ENCODE measurements around the gene SV2C.
"Not testable (repeated sequence)": the region's sequence is repeated elsewhere in the genome, so short reads cannot be mapped to it uniquely, and the experiment has no call there.

Gene SV2C

GRCh38 chr5:76216748-76217147 lies 133.6 kb downstream of the SV2C start:
- Mint-ChIP-seq H3K27ac (no peak overlapping the region), H3K4me1 (no peaks in the 10 kb centered on the region), H3K4me3 (no peak overlapping the region), H3K36me3 (no peaks in the 10 kb centered on the region), H3K9me3 (peaks cover 2% of the 10 kb centered on the region), H3K27me3 (peaks cover 9% of the 10 kb centered on the region)
- DNase-seq (ENCODE audit: low spot score in 2 of 2) = no peak
- ATAC-seq (ENCODE audit: low read depth) = no peak

- no peaks in the 10 kb centered on the region for H3K36me3 Mint-ChIP-seq
- no peaks in the 10 kb centered on the region for H3K4me1 Mint-ChIP-seq
- no peak for ATAC-seq (ENCODE audit: low read depth)
These were observed 136.5 kb downstream of the SV2C start for GRCh38 chr5:76219636-76220035.

GRCh38 chr5:76221311-76221710 lies 138.1 kb downstream of the SV2C start:
- Mint-ChIP-seq H3K36me3 (no peaks in the 10 kb centered on the region), H3K9me3 (no peaks in the 10 kb centered on the region), H3K27me3 (peaks cover 2% of the 10 kb centered on the region), H3K4me3 (no peak overlapping the region), H3K27ac (no peak overlapping the region), H3K4me1 (no peaks in the 10 kb centered on the region)
- DNase-seq (ENCODE audit: low spot score in 2 of 2) (no peak), ATAC-seq (ENCODE audit: low read depth) (no peak)

More at GRCh38 chr5:76219636-76220035, 136.5 kb downstream of the SV2C start:
- Mint-ChIP-seq H3K9me3 (peaks cover 2% of the 10 kb centered on the region), H3K4me3 (no peak overlapping the region), H3K27me3 (peaks cover 6% of the 10 kb centered on the region), H3K27ac (no peak overlapping the region)
- DNase-seq (ENCODE audit: low spot score in 2 of 2) = no peak

- peaks cover 2% of the 10 kb centered on the region for H3K27me3 Mint-ChIP-seq
- no peaks in the 10 kb centered on the region for H3K4me1 Mint-ChIP-seq
- H3K27ac Mint-ChIP-seq = no peak overlapping the region
- DNase-seq (ENCODE audit: low spot score in 2 of 2) (no peak), ATAC-seq (ENCODE audit: low read depth) (no peak)
- H3K9me3 Mint-ChIP-seq = no peaks in the 10 kb centered on the region
- H3K36me3 Mint-ChIP-seq = no peaks in the 10 kb centered on the region
- H3K4me3 Mint-ChIP-seq = no peak overlapping the region
These were observed 139.1 kb downstream of the SV2C start for GRCh38 chr5:76222318-76222717.

GRCh38 chr5:76223696-76224095 lies 140.5 kb downstream of the SV2C start:
- H3K4me1 Mint-ChIP-seq = no peaks in the 10 kb centered on the region
- peaks cover 2% of the 10 kb centered on the region for H3K27me3 Mint-ChIP-seq
- H3K36me3 Mint-ChIP-seq = no peaks in the 10 kb centered on the region
- H3K27ac Mint-ChIP-seq = no peak overlapping the region
- no peak for DNase-seq (ENCODE audit: low spot score in 2 of 2)
- no peaks in the 10 kb centered on the region for H3K9me3 Mint-ChIP-seq
- no peak for ATAC-seq (ENCODE audit: low read depth)
- H3K4me3 Mint-ChIP-seq = no peak overlapping the region

GRCh38 chr5:76224898-76225297 lies 141.7 kb downstream of the SV2C start:
- Mint-ChIP-seq H3K9me3 (no peaks in the 10 kb centered on the region), H3K4me3 (no peak overlapping the region), H3K36me3 (no peaks in the 10 kb centered on the region), H3K4me1 (no peaks in the 10 kb centered on the region), H3K27ac (no peak overlapping the region), H3K27me3 (no peaks in the 10 kb centered on the region)
- DNase-seq (ENCODE audit: low spot score in 2 of 2) (no peak), ATAC-seq (ENCODE audit: low read depth) (no peak)

GRCh38 chr5:76225336-76225735 lies 142.2 kb downstream of the SV2C start:
- no peaks in the 10 kb centered on the region for H3K4me1 Mint-ChIP-seq

GRCh38 chr5:76229900-76230299 lies 146.7 kb downstream of the SV2C start:
- Mint-ChIP-seq H3K4me3 (no peak overlapping the region), H3K27ac (no peak overlapping the region), H3K9me3 (no peaks in the 10 kb centered on the region), H3K27me3 (peaks cover 1% of the 10 kb centered on the region), H3K4me1 (no peaks in the 10 kb centered on the region), H3K36me3 (no peaks in the 10 kb centered on the region)
- DNase-seq (ENCODE audit: low spot score in 2 of 2) = no peak
- ATAC-seq (ENCODE audit: low read depth) = no peak

More at GRCh38 chr5:76225336-76225735, 142.2 kb downstream of the SV2C start:
- DNase-seq (ENCODE audit: low spot score in 2 of 2) (no peak), ATAC-seq (ENCODE audit: low read depth) (no peak)
- H3K27ac Mint-ChIP-seq = no peak overlapping the region
- H3K9me3 Mint-ChIP-seq = no peaks in the 10 kb centered on the region
- H3K27me3 Mint-ChIP-seq = no peaks in the 10 kb centered on the region
- H3K4me3 Mint-ChIP-seq = no peak overlapping the region
- H3K36me3 Mint-ChIP-seq = no peaks in the 10 kb centered on the region

- H3K9me3 Mint-ChIP-seq = no peaks in the 10 kb centered on the region
- H3K4me1 Mint-ChIP-seq = no peaks in the 10 kb centered on the region
- H3K36me3 Mint-ChIP-seq = no peaks in the 10 kb centered on the region
- DNase-seq (ENCODE audit: low spot score in 2 of 2) (no peak), ATAC-seq (ENCODE audit: low read depth) (no peak)
- no peak overlapping the region for H3K4me3 Mint-ChIP-seq
- no peak overlapping the region for H3K27ac Mint-ChIP-seq
- H3K27me3 Mint-ChIP-seq = peaks cover 1% of the 10 kb centered on the region
These were observed 147.6 kb downstream of the SV2C start for GRCh38 chr5:76230711-76231285.

- H3K9me3 Mint-ChIP-seq = peaks cover 9% of the 10 kb centered on the region
- no peak overlapping the region for H3K4me3 Mint-ChIP-seq
- H3K4me1 Mint-ChIP-seq = no peaks in the 10 kb centered on the region
- no peak for DNase-seq (ENCODE audit: low spot score in 2 of 2)
- H3K36me3 Mint-ChIP-seq = no peaks in the 10 kb centered on the region
- no peak overlapping the region for H3K27ac Mint-ChIP-seq
- no peak for ATAC-seq (ENCODE audit: low read depth)
- H3K27me3 Mint-ChIP-seq = peaks cover 5% of the 10 kb centered on the region
These were observed 151.5 kb downstream of the SV2C start for GRCh38 chr5:76234665-76235064.

GRCh38 chr5:76236684-76237083 lies 153.5 kb downstream of the SV2C start:
- peaks cover 9% of the 10 kb centered on the region for H3K9me3 Mint-ChIP-seq
- no peaks in the 10 kb centered on the region for H3K36me3 Mint-ChIP-seq
- no peak overlapping the region for H3K27ac Mint-ChIP-seq
- H3K4me1 Mint-ChIP-seq = no peaks in the 10 kb centered on the region
- no peak for DNase-seq (ENCODE audit: low spot score in 2 of 2)
- ATAC-seq (ENCODE audit: low read depth) = no peak
- no peak overlapping the region for H3K4me3 Mint-ChIP-seq
- peaks cover 10% of the 10 kb centered on the region for H3K27me3 Mint-ChIP-seq

- no peaks in the 10 kb centered on the region for H3K36me3 Mint-ChIP-seq
- no peak overlapping the region for H3K27ac Mint-ChIP-seq
- ATAC-seq (ENCODE audit: low read depth) (no peak), DNase-seq (ENCODE audit: low spot score in 2 of 2) (no peak)
- H3K4me3 Mint-ChIP-seq = no peak overlapping the region
- H3K4me1 Mint-ChIP-seq = no peaks in the 10 kb centered on the region
- peaks cover 9% of the 10 kb centered on the region for H3K9me3 Mint-ChIP-seq
- H3K27me3 Mint-ChIP-seq = peaks cover 10% of the 10 kb centered on the region
These were observed 157.2 kb downstream of the SV2C start for GRCh38 chr5:76240336-76240735.

GRCh38 chr5:76242155-76242554 lies 159.0 kb downstream of the SV2C start:
- H3K36me3 Mint-ChIP-seq; H3K4me1 Mint-ChIP-seq; H3K27ac Mint-ChIP-seq; DNase-seq (ENCODE audit: low spot score in 2 of 2); H3K9me3 Mint-ChIP-seq; H3K4me3 Mint-ChIP-seq; ATAC-seq (ENCODE audit: low read depth): not testable (repeated sequence)
- H3K27me3 Mint-ChIP-seq = peaks cover 10% of the 10 kb centered on the region

- Mint-ChIP-seq H3K4me1 (no peaks in the 10 kb centered on the region), H3K9me3 (no peaks in the 10 kb centered on the region), H3K36me3 (no peaks in the 10 kb centered on the region), H3K4me3 (no peak overlapping the region), H3K27ac (no peak overlapping the region), H3K27me3 (peaks cover 2% of the 10 kb centered on the region)
- ATAC-seq (ENCODE audit: low read depth) = no peak
- DNase-seq (ENCODE audit: low spot score in 2 of 2) = no peak
These were observed 162.4 kb downstream of the SV2C start for GRCh38 chr5:76245590-76245989.

GRCh38 chr5:76249621-76250020 lies 166.4 kb downstream of the SV2C start:
- Mint-ChIP-seq H3K4me1 (no peaks in the 10 kb centered on the region), H3K4me3 (no peak overlapping the region), H3K27me3 (no peaks in the 10 kb centered on the region), H3K9me3 (no peaks in the 10 kb centered on the region), H3K27ac (no peak overlapping the region), H3K36me3 (no peaks in the 10 kb centered on the region)
- DNase-seq (ENCODE audit: low spot score in 2 of 2) (no peak), ATAC-seq (ENCODE audit: low read depth) (no peak)

All from memory B cell (primary cell).